ENCODE data around the gene TCF19. TPM values are rescaled to one million over a fixed set of nuclear protein-coding genes. Genes with fewer than 3 reads are reported as not detected.

Gene TCF19
- total RNA-seq, 1 experiment from 2014 or later = 13.9 TPM

GRCh38 chr6:31149827-31150447, 8.5 kb upstream of the TCF19 start:
- no peaks in the 10 kb centered on the region for H3K36me3 ChIP-seq (ENCODE audit: insufficient read depth, low read length)
- no peaks in the 10 kb centered on the region for H3K79me2 ChIP-seq (ENCODE audit: low read length)
- no peak overlapping the region for H3K27ac ChIP-seq (ENCODE audit: low read length)
- H2AFZ ChIP-seq (ENCODE audit: low read length) = no peak overlapping the region
- H3K9ac ChIP-seq (ENCODE audit: low read length) = no peak overlapping the region
- no peak overlapping the region for H3K4me3 ChIP-seq (ENCODE audit: low read length)
- H3K4me2 ChIP-seq (ENCODE audit: low read depth, low read length, poor library complexity, severe bottlenecking) = no peak overlapping the region
- no peaks in the 10 kb centered on the region for H3K27me3 ChIP-seq (ENCODE audit: low read length)
- no peaks in the 10 kb centered on the region for H3K4me1 ChIP-seq (ENCODE audit: low read length)
- no peaks in the 10 kb centered on the region for H4K20me1 ChIP-seq (ENCODE audit: insufficient read depth, low read depth, low read length)
- no peaks in the 10 kb centered on the region for H3K9me3 ChIP-seq (ENCODE audit: low read length)
- no peak for DNase-seq
- no peaks in the 10 kb centered on the region for H3K9me2 ChIP-seq (replicated peaks; ENCODE audit: insufficient read depth, low read length)

- Histone ChIP-seq H3K9ac (ENCODE audit: low read length) (no peak overlapping the region), H2AFZ (ENCODE audit: low read length) (no peak overlapping the region), H3K9me3 (ENCODE audit: low read length) (no peaks in the 10 kb centered on the region), H4K20me1 (ENCODE audit: insufficient read depth, low read depth, low read length) (no peaks in the 10 kb centered on the region), H3K27ac (ENCODE audit: low read length) (no peak overlapping the region), H3K79me2 (ENCODE audit: low read length) (peaks cover 5% of the 10 kb centered on the region; the same call in 1 of the 2 replicates), H3K36me3 (ENCODE audit: insufficient read depth, low read length) (no peaks in the 10 kb centered on the region), H3K9me2 (replicated peaks; ENCODE audit: insufficient read depth, low read length) (no peaks in the 10 kb centered on the region), H3K4me3 (ENCODE audit: low read length) (no peak overlapping the region), H3K4me1 (ENCODE audit: low read length) (peaks cover 10% of the 10 kb centered on the region), H3K27me3 (ENCODE audit: low read length) (no peaks in the 10 kb centered on the region), H3K4me2 (ENCODE audit: low read depth, low read length, poor library complexity, severe bottlenecking) (no peak overlapping the region)
- no peak for DNase-seq
Observed at GRCh38 chr6:31152781-31153180, 5.6 kb upstream of the TCF19 start.

- Histone ChIP-seq H3K36me3 (ENCODE audit: insufficient read depth, low read length) (no peaks in the 10 kb centered on the region), H3K27me3 (ENCODE audit: low read length) (no peaks in the 10 kb centered on the region), H3K9me2 (replicated peaks; ENCODE audit: insufficient read depth, low read length) (no peaks in the 10 kb centered on the region), H3K27ac (ENCODE audit: low read length) (no peak overlapping the region), H3K9ac (ENCODE audit: low read length) (no peak overlapping the region), H2AFZ (ENCODE audit: low read length) (no peak overlapping the region), H3K79me2 (ENCODE audit: low read length) (peaks cover 9% of the 10 kb centered on the region; the same call in 1 of the 2 replicates), H3K4me2 (ENCODE audit: low read depth, low read length, poor library complexity, severe bottlenecking) (no peak overlapping the region), H3K9me3 (ENCODE audit: low read length) (no peaks in the 10 kb centered on the region), H3K4me1 (ENCODE audit: low read length) (peaks cover 15% of the 10 kb centered on the region), H3K4me3 (ENCODE audit: low read length) (no peak overlapping the region), H4K20me1 (ENCODE audit: insufficient read depth, low read depth, low read length) (no peaks in the 10 kb centered on the region)
- no peak for DNase-seq
Observed at GRCh38 chr6:31154436-31154835, 4.0 kb upstream of the TCF19 start.

GRCh38 chr6:31156641-31157040, 1.7 kb upstream of the TCF19 start:
- Histone ChIP-seq H4K20me1 (ENCODE audit: insufficient read depth, low read depth, low read length) (no peaks in the 10 kb centered on the region), H3K79me2 (ENCODE audit: low read length) (peaks cover 11% of the 10 kb centered on the region; the same call in 1 of the 2 replicates), H3K9ac (ENCODE audit: low read length) (peak overlapping the region; percentile 93; the same call in 1 of the 2 replicates), H3K9me2 (replicated peaks; ENCODE audit: insufficient read depth, low read length) (no peaks in the 10 kb centered on the region), H3K4me3 (ENCODE audit: low read length) (no peak overlapping the region), H3K4me1 (ENCODE audit: low read length) (peaks cover 22% of the 10 kb centered on the region), H3K27me3 (ENCODE audit: low read length) (no peaks in the 10 kb centered on the region), H2AFZ (ENCODE audit: low read length) (no peak overlapping the region), H3K36me3 (ENCODE audit: insufficient read depth, low read length) (no peaks in the 10 kb centered on the region), H3K9me3 (ENCODE audit: low read length) (no peaks in the 10 kb centered on the region), H3K4me2 (ENCODE audit: low read depth, low read length, poor library complexity, severe bottlenecking) (peak overlapping the region; percentile 91), H3K27ac (ENCODE audit: low read length) (no peak overlapping the region)
- DNase-seq = no peak

- H2AFZ ChIP-seq (ENCODE audit: low read length) = peak within 1 kb of the TSS; percentile 97
- peak within 1 kb of the TSS; percentile 35; the same call in 1 of the 2 replicates for H3K27ac ChIP-seq (ENCODE audit: low read length)
- H3K36me3 ChIP-seq (ENCODE audit: insufficient read depth, low read length) = peaks cover 3% of the 10 kb centered on the region; the same call in 1 of the 2 replicates
- H3K79me2 ChIP-seq (ENCODE audit: low read length) = peaks cover 11% of the 10 kb centered on the region; the same call in 1 of the 2 replicates
- peak; percentile 44 for DNase-seq
- peaks cover 5% of the 10 kb centered on the region for H4K20me1 ChIP-seq (ENCODE audit: insufficient read depth, low read depth, low read length)
- peak within 1 kb of the TSS; percentile 70 for H3K4me3 ChIP-seq (ENCODE audit: low read length)
- peak within 1 kb of the TSS; percentile 91 for H3K4me2 ChIP-seq (ENCODE audit: low read depth, low read length, poor library complexity, severe bottlenecking)
- peak within 1 kb of the TSS; percentile 93 for H3K9ac ChIP-seq (ENCODE audit: low read length)
- no peaks in the 10 kb centered on the region for H3K27me3 ChIP-seq (ENCODE audit: low read length)
- H3K9me2 ChIP-seq (replicated peaks; ENCODE audit: insufficient read depth, low read length) = no peaks in the 10 kb centered on the region
- H3K4me1 ChIP-seq (ENCODE audit: low read length) = peaks cover 25% of the 10 kb centered on the region
- no peaks in the 10 kb centered on the region for H3K9me3 ChIP-seq (ENCODE audit: low read length)
Observed at GRCh38 chr6:31157513-31158139, 763 bp upstream of the TCF19 start, which contains the start of gene CCHCR1. CCHCR1 (minus strand) TSS chr6:31157802; CDS start chr6:31157600, 202 bp downstream.

GRCh38 chr6:31158863-31159855, 770 bp downstream of the TCF19 start:
- Histone ChIP-seq H2AFZ (ENCODE audit: low read length) (peak overlapping the region; percentile 97), H3K36me3 (ENCODE audit: insufficient read depth, low read length) (peaks cover 3% of the 10 kb centered on the region), H3K27me3 (ENCODE audit: low read length) (no peaks in the 10 kb centered on the region), H3K4me1 (ENCODE audit: low read length) (peaks cover 41% of the 10 kb centered on the region), H3K4me3 (ENCODE audit: low read length) (peak overlapping the region; percentile 70), H3K9ac (ENCODE audit: low read length) (peak overlapping the region; percentile 80), H3K27ac (ENCODE audit: low read length) (peak overlapping the region; percentile 35; the same call in 1 of the 2 replicates), H3K4me2 (ENCODE audit: low read depth, low read length, poor library complexity, severe bottlenecking) (peak overlapping the region; percentile 91), H3K9me3 (ENCODE audit: low read length) (no peaks in the 10 kb centered on the region), H3K79me2 (ENCODE audit: low read length) (peaks cover 11% of the 10 kb centered on the region; the same call in 1 of the 2 replicates), H3K9me2 (replicated peaks; ENCODE audit: insufficient read depth, low read length) (no peaks in the 10 kb centered on the region), H4K20me1 (ENCODE audit: insufficient read depth, low read depth, low read length) (peaks cover 13% of the 10 kb centered on the region)
- DNase-seq = peak; percentile 62

- Histone ChIP-seq H3K9me3 (ENCODE audit: low read length) (no peaks in the 10 kb centered on the region), H2AFZ (ENCODE audit: low read length) (no peak overlapping the region), H3K27me3 (ENCODE audit: low read length) (no peaks in the 10 kb centered on the region), H3K4me1 (ENCODE audit: low read length) (peaks cover 54% of the 10 kb centered on the region), H3K36me3 (ENCODE audit: insufficient read depth, low read length) (peaks cover 3% of the 10 kb centered on the region), H3K79me2 (ENCODE audit: low read length) (peaks cover 11% of the 10 kb centered on the region; the same call in 1 of the 2 replicates), H3K4me2 (ENCODE audit: low read depth, low read length, poor library complexity, severe bottlenecking) (no peak overlapping the region), H3K9ac (ENCODE audit: low read length) (no peak overlapping the region), H4K20me1 (ENCODE audit: insufficient read depth, low read depth, low read length) (peaks cover 13% of the 10 kb centered on the region), H3K27ac (ENCODE audit: low read length) (no peak overlapping the region), H3K4me3 (ENCODE audit: low read length) (no peak overlapping the region), H3K9me2 (replicated peaks; ENCODE audit: insufficient read depth, low read length) (no peaks in the 10 kb centered on the region)
- no peak for DNase-seq
Observed at GRCh38 chr6:31161216-31162126, 3.1 kb downstream of the TCF19 start.
